ENCODE measurements around the gene DLGAP3. TPM values are rescaled to one million over a fixed set of nuclear protein-coding genes. Genes with fewer than 3 reads are reported as not detected.

Gene DLGAP3
- total RNA-seq, 1 experiment from 2014 or later = 0.27 TPM

DNA sequence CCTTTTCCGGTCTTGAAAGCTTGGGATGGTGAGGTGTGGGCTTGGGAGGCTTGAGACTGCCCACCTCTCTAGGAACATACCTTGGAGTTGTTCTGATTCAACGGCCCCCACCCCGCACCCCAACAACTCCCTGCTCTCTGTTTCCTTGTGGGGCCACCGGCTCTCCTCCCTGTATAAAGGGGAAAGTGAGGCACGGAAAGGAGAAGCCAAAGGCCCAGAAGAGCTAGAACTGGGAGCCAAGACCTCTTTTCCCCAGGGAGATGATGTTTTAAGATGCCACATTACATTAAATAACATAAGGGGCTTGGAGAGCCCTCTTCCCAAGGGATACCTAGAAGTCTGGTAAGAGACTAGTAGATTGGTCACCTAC, 1.2 kb upstream of the DLGAP3 start:
- no peaks in the 10 kb centered on the region for H3K79me2 ChIP-seq (ENCODE audit: insufficient read depth, low read length)
- CTCF ChIA-PET = no interaction called here
- H3K27ac ChIP-seq (ENCODE audit: low read depth, low read length) = no peak overlapping the region
- RAD21 ChIA-PET (ENCODE audit: low non-redundant PET in 1 of 2, low total read pairs in 2 of 2, uncharacterized antibody in 2 of 2, unreplicated experiment in 2 of 2) = no interaction called here
- no peak overlapping the region for H2AFZ ChIP-seq (ENCODE audit: low read depth, low read length, poor library complexity, severe bottlenecking)
- no TSS peak for BruUV-seq (replicated peaks)
- no peak overlapping the region for H3K9ac ChIP-seq (ENCODE audit: low read length)
- no peaks in the 10 kb centered on the region for H4K20me1 ChIP-seq (ENCODE audit: insufficient read depth)
- TF ChIP-seq ELF1 (IDR thresholded peaks at IDR 0.05; ENCODE audit: borderline replicate concordance, low read depth) (no peak), EZH2phosphoT487 (IDR thresholded peaks at IDR 0.05; ENCODE audit: borderline replicate concordance) (no peak), ATF3 (IDR thresholded peaks at IDR 0.05) (no peak), REST (IDR thresholded peaks at IDR 0.05; ENCODE audit: low read depth) (no peak), SP1 (IDR thresholded peaks at IDR 0.05; ENCODE audit: low read depth) (no peak), FOSL1 (IDR thresholded peaks at IDR 0.05; ENCODE audit: low read depth) (no peak), YY1 (IDR thresholded peaks at IDR 0.05; ENCODE audit: extremely low read depth, insufficient replicate concordance, low read depth, low read length) (no peak), POLR2A (IDR thresholded peaks at IDR 0.05; ENCODE audit: borderline replicate concordance, extremely low read depth, insufficient read depth, insufficient read length) (no peak), ZNF274 (IDR thresholded peaks at IDR 0.05; ENCODE audit: low read depth, low read length) (no peak), MAX (IDR thresholded peaks at IDR 0.05) (no peak), RAD21 (IDR thresholded peaks at IDR 0.05; ENCODE audit: low read depth) (no peak), EZH2 (IDR thresholded peaks at IDR 0.05) (no peak)
- peaks cover 9% of the 10 kb centered on the region; the same call in 1 of the 2 replicates for H3K27me3 ChIP-seq (ENCODE audit: insufficient read depth, low read length)
- POLR2A ChIA-PET = no interaction called here
- H3K4me3 ChIP-seq (replicated peaks in 1 of 2; ENCODE audit: low read depth in 1 of 2, low read length in 2 of 2) = no peak overlapping the region
- no peaks in the 10 kb centered on the region for H3K9me2 ChIP-seq (ENCODE audit: insufficient read depth)
- no peaks in the 10 kb centered on the region for H3K9me3 ChIP-seq (ENCODE audit: control insufficient read depth in 1 of 2, insufficient read depth in 1 of 2, low read depth in 1 of 2, low read length in 2 of 2)
- DNase-seq (ENCODE audit: low read depth, low spot score) = no peak
- ATAC-seq = no peak
- H3K4me2 ChIP-seq (ENCODE audit: low read length) = no peak overlapping the region
- intact Hi-C loops (cut with micrococcal nuclease) = no loop called here
- no peaks in the 10 kb centered on the region for H3K36me3 ChIP-seq (ENCODE audit: control insufficient read depth in 1 of 2, insufficient read depth in 2 of 2, low read length in 2 of 2)
- H3K4me1 ChIP-seq (ENCODE audit: control insufficient read depth in 1 of 2, insufficient read depth in 2 of 2, low read length in 2 of 2) = no peaks in the 10 kb centered on the region

Measured in HCT116 (cell line).